GM12878 (cell line): ENCODE measurements around the gene SASH1.

Experiments
- CEBPZ ChIP-seq: fragments of 150-350 bp; IDR thresholded peaks from 2 replicates; pipeline ENCODE4 v1.6.1; 2016; ENCODE audit warnings: low read depth, low read length
- CHD1 ChIP-seq: IDR thresholded peaks from 2 replicates; pipeline ENCODE4 v1.6.1; 2012; ENCODE audit warnings: low read depth, low read length, improper control_type of control experiment
- CREM ChIP-seq: IDR thresholded peaks from 2 replicates; pipeline ENCODE4 v1.6.1; 2014; ENCODE audit warnings: antibody characterized with exemption, low read depth
- CTCF ChIP-seq, 3 experiments: IDR thresholded peaks in 2 of 3; conservative IDR thresholded peaks in 1 of 3; 2 replicates each; pipeline ENCODE4 v1.5.1; 2011; ENCODE audit warnings: low read depth in 3 of 3, low read length in 3 of 3, mild to moderate bottlenecking in 3 of 3, control low read depth in 2 of 3, moderate library complexity in 2 of 3, inconsistent platforms in 1 of 3, mixed read lengths in 1 of 3; ENCODE audit not compliant: control insufficient read depth in 2 of 3, insufficient read depth in 1 of 3; ENCODE audit errors: extremely low read depth in 1 of 3
- E4F1 ChIP-seq: fragments of 450-650 bp; IDR thresholded peaks from 2 replicates; pipeline ENCODE4 v1.6.1; 2018; ENCODE audit warnings: borderline replicate concordance, mild to moderate bottlenecking; ENCODE audit not compliant: partially characterized antibody
- JUNB ChIP-seq: IDR thresholded peaks from 2 replicates; pipeline ENCODE4 v1.6.1; 2016; ENCODE audit warnings: antibody characterized with exemption, mild to moderate bottlenecking
- NR2C1 ChIP-seq: fragments of 450-650 bp; IDR thresholded peaks from 2 replicates; pipeline ENCODE4 v1.6.1; 2017; ENCODE audit warnings: antibody characterized with exemption, mild to moderate bottlenecking, moderate library complexity
- POLR2AphosphoS2 ChIP-seq: IDR thresholded peaks from 2 replicates; pipeline ENCODE4 v1.6.1; 2011; ENCODE audit warnings: low read depth, mild to moderate bottlenecking, low read length, improper control_type of control experiment, moderate library complexity
- SIN3A ChIP-seq: IDR thresholded peaks from 2 replicates; pipeline ENCODE4 v1.6.1; 2012; ENCODE audit warnings: low read depth, low read length, improper control_type of control experiment
- SKIL ChIP-seq: fragments of 450-650 bp; IDR thresholded peaks from 2 replicates; pipeline ENCODE4 v1.6.1; 2017; ENCODE audit warnings: mild to moderate bottlenecking, low read depth, inconsistent platforms; ENCODE audit not compliant: poor library complexity, severe bottlenecking

- TF ChIP-seq JUNB, result no peak
- no peak for TF ChIP-seq SKIL
- TF ChIP-seq E4F1, result no peak
- no peak for TF ChIP-seq CTCF (IDR thresholded peaks at IDR 0.05 in 2 of 3, conservative IDR thresholded peaks at IDR 0.05 in 1 of 3; ENCODE audit: control insufficient read depth in 2 of 3, extremely low read depth in 1 of 3, insufficient read depth in 1 of 3, low read depth in 3 of 3, low read length in 3 of 3)
- TF ChIP-seq CREM, result no peak
- no peak for TF ChIP-seq POLR2AphosphoS2
- TF ChIP-seq CEBPZ, result no peak
- no peak for TF ChIP-seq CHD1
- TF ChIP-seq NR2C1, result no peak
- TF ChIP-seq SIN3A, result no peak
Measured at GRCh38 chr6:148547110-148547509, 204.5 kb downstream of the SASH1 start.
